GM12878 (cell line): Measurements from ENCODE around the gene PHB1. TPM values are rescaled to one million over a fixed set of nuclear protein-coding genes. Genes with fewer than 3 reads are reported as not detected.

ENCODE experiments used
- ATAC-seq: fragments of 200-7000 bp; cut with Tn5 transposase; 3 replicates; pipeline ENCODE4 v1.9.1; 2020; ENCODE audit warnings: mild to moderate bottlenecking, moderate library complexity
- BruUV-seq: library from RNA; stranded (reverse); fragments of 400-500 nt; replicated peaks from 2 replicates; lab custom pipeline; 2021; lab: Mats Ljungman, UMichigan
- CTCF ChIA-PET: fragments of 300-600 bp; sonication (Branson Sonifier 250); formaldehyde crosslinking; extraction: SDS; loops from one replicate; lab custom pipeline; 2021; ENCODE audit warnings: inconsistent platforms; lab: Yijun Ruan, JAX
- POLR2A ChIA-PET: fragments of 350-600 bp; formaldehyde crosslinking; extraction: SDS; loops from one replicate; lab custom pipeline; 2021; ENCODE audit warnings: inconsistent platforms; lab: Charles Lee
- RAD21 ChIA-PET: fragments of 300-600 bp; sonication (Branson Sonifier 250); formaldehyde crosslinking; loops from one replicate; lab custom pipeline; 2023; ENCODE audit warnings: antibody characterized with exemption; ENCODE audit not compliant: unreplicated experiment; lab: Charles Lee
- SMC1A ChIA-PET: fragments of 300-600 bp; sonication (Branson Sonifier 250); formaldehyde crosslinking; loops from one replicate; lab custom pipeline; 2023; ENCODE audit not compliant: unreplicated experiment, uncharacterized antibody; lab: Charles Lee
- DNase-seq: peaks from one replicate; pipeline ENCODE4 v3.0.0-alpha.2; 2011; ENCODE audit warnings: low read depth, low spot score
- FAIRE-seq: peaks from 3 replicates; lab custom pipeline; 2011; peaks lifted over from hg19 to GRCh38; lab: Jason Lieb, UNC
- H2AFZ ChIP-seq: 2 replicates; pipeline ENCODE4 v1.6.0; 2011; ENCODE audit warnings: low read depth, low read length, control low read depth; ENCODE audit not compliant: control insufficient read depth
- H3K27ac ChIP-seq: 2 replicates; pipeline ENCODE4 v1.5.1; 2011; ENCODE audit warnings: control low read depth; ENCODE audit not compliant: control insufficient read depth, insufficient read depth
- H3K27me3 ChIP-seq, 2 experiments: replicated peaks in 1 of 2; 2 replicates each; pipeline versions ENCODE4 v1.6.0 to v1.6.1; 2011; ENCODE audit warnings: low read length in 1 of 2; ENCODE audit not compliant: control insufficient read depth in 2 of 2, insufficient read depth in 2 of 2
- H3K36me3 ChIP-seq, 2 experiments: 2 replicates each; pipeline ENCODE4 v1.5.1; 2011; ENCODE audit warnings: low read length in 1 of 2; ENCODE audit not compliant: control insufficient read depth in 2 of 2, insufficient read depth in 2 of 2
- H3K4me1 ChIP-seq: 2 replicates; pipeline ENCODE4 v1.6.1; 2011; ENCODE audit warnings: mild to moderate bottlenecking, low read length, moderate library complexity, mixed read lengths; ENCODE audit not compliant: control insufficient read depth, insufficient read depth
- H3K4me2 ChIP-seq: 2 replicates; pipeline ENCODE4 v1.6.0; 2011; ENCODE audit warnings: control low read depth; ENCODE audit not compliant: control insufficient read depth, insufficient read depth
- H3K4me3 ChIP-seq: fragments of 200-600 bp; sonication (generic); 2 replicates; pipeline ENCODE4 v1.5.1; 2016
- H3K79me2 ChIP-seq: 2 replicates; pipeline ENCODE4 v1.6.0; 2011; ENCODE audit warnings: low read length; ENCODE audit not compliant: control insufficient read depth, insufficient read depth
- H3K9ac ChIP-seq: 2 replicates; pipeline ENCODE4 v1.8.0; 2011; ENCODE audit warnings: low read length, control low read depth, mixed read lengths; ENCODE audit not compliant: control insufficient read depth, insufficient read depth
- H3K9me3 ChIP-seq: replicated peaks from 3 replicates; pipeline ENCODE4 v1.5.1; 2011; ENCODE audit warnings: mild to moderate bottlenecking, low read length; ENCODE audit not compliant: control insufficient read depth, insufficient read depth
- H4K20me1 ChIP-seq: 2 replicates; pipeline ENCODE4 v1.6.0; 2011; ENCODE audit not compliant: control insufficient read depth, insufficient read depth
- ATF7 ChIP-seq: fragments of 450-650 bp; IDR thresholded peaks from 2 replicates; pipeline ENCODE4 v1.6.1; 2016; ENCODE audit warnings: low read depth, mild to moderate bottlenecking
- BMI1 ChIP-seq: fragments of 450-650 bp; IDR thresholded peaks from 2 replicates; pipeline ENCODE4 v1.6.1; 2016; ENCODE audit warnings: mild to moderate bottlenecking, moderate library complexity, borderline replicate concordance
- CHD1 ChIP-seq: IDR thresholded peaks from 2 replicates; pipeline ENCODE4 v1.6.1; 2012; ENCODE audit warnings: low read depth, low read length, improper control_type of control experiment
- IRF3 ChIP-seq: fragments of 450-650 bp; IDR thresholded peaks from 2 replicates; pipeline ENCODE4 v1.6.1; 2014; ENCODE audit warnings: mild to moderate bottlenecking
- MYC ChIP-seq: IDR thresholded peaks from 2 replicates; pipeline ENCODE4 v1.6.1; 2011; ENCODE audit warnings: mild to moderate bottlenecking, low read length, moderate library complexity, inconsistent platforms; ENCODE audit not compliant: insufficient read depth, insufficient replicate concordance, insufficient read length, severe bottlenecking
- NFYA ChIP-seq: IDR thresholded peaks from 2 replicates; pipeline ENCODE4 v1.6.1; 2011; ENCODE audit warnings: low read depth, mild to moderate bottlenecking, low read length, improper control_type of control experiment, borderline replicate concordance
- NR2C1 ChIP-seq: fragments of 450-650 bp; IDR thresholded peaks from 2 replicates; pipeline ENCODE4 v1.6.1; 2017; ENCODE audit warnings: antibody characterized with exemption, mild to moderate bottlenecking, moderate library complexity
- SMAD1 ChIP-seq: fragments of 450-650 bp; IDR thresholded peaks from 2 replicates; pipeline ENCODE4 v1.6.1; 2018; ENCODE audit warnings: mild to moderate bottlenecking, low read depth; ENCODE audit not compliant: partially characterized antibody
- SP1 ChIP-seq: IDR thresholded peaks from one replicate; pipeline ENCODE4 v1.6.1; 2011; ENCODE audit warnings: low read depth, low read length
- USF2 ChIP-seq: IDR thresholded peaks from 2 replicates; pipeline ENCODE4 v1.6.1; 2011; ENCODE audit warnings: low read depth, low read length, improper control_type of control experiment, borderline replicate concordance
- ZBTB33 ChIP-seq: fragments of 450-650 bp; IDR thresholded peaks from 2 replicates; pipeline ENCODE4 v1.6.1; 2017; ENCODE audit warnings: mild to moderate bottlenecking
- ZNF217 ChIP-seq: fragments of 450-650 bp; IDR thresholded peaks from 2 replicates; pipeline ENCODE4 v1.6.1; 2017; ENCODE audit warnings: antibody characterized with exemption, mild to moderate bottlenecking
- ZSCAN29 ChIP-seq: fragments of 450-650 bp; IDR thresholded peaks from 2 replicates; pipeline ENCODE4 v1.6.1; 2017; ENCODE audit warnings: mild to moderate bottlenecking, moderate library complexity
- WGBS: methylation state at CpG from one replicate; pipeline ENCODE4 v1.1.6; 2016; ENCODE audit warnings: low lambda C conversion rate; ENCODE audit not compliant: insufficient replicate concordance, insufficient coverage; ENCODE audit errors: missing lambda C conversion rate; 5-methylcytosine and 5-hydroxymethylcytosine counted together
- in situ Hi-C: fragments of 300-500 bp; cut with MboI; formaldehyde crosslinking; loops from 9 replicates; pipeline ENCODE4 v1.14.3; 2018; ENCODE audit warnings: mixed read lengths
- intact Hi-C: fragments of 100-400 bp; cut with micrococcal nuclease; formaldehyde crosslinking; loops from one replicate; pipeline ENCODE4 v1.14.2; 2022; ENCODE audit not compliant: unreplicated experiment
- polyA plus RNA-seq, 11 experiments: library from polyadenylated mRNA; depleted of rRNA in 4 of 11; unstranded in 6 of 11; stranded (reverse) in 5 of 11; fragments of >200 nt; fragmentation: Nextera tagmentation in 4 of 11; fragmentation: Illumina TruSeq in 1 of 11; extraction: Ambion mirVana in 4 of 11; extraction: Trizol in 1 of 11; gene quantifications; 1 replicate in 1 of 11; 2 replicates in 10 of 11; pipeline versions ENCODE4 v1.2.1 to v1.2.3, GENCODE V29; 2011 to 2016; ENCODE audit warnings: inconsistent platforms in 2 of 11, missing spikeins in 2 of 11, low read depth in 1 of 11
- total RNA-seq, 4 experiments: library from RNA; depleted of rRNA in 3 of 4; stranded (reverse); fragments of >200 nt in 3 of 4; fragmentation: Illumina TruSeq in 1 of 4; extraction: Trizol in 1 of 4; gene quantifications; 2 replicates each; pipeline versions ENCODE4 v1.2.1 to v1.2.3, GENCODE V29; 2013 to 2021
- TF ChIP-seq, protein P1 (sequence below): IDR thresholded peaks from 2 replicates; pipeline ENCODE4 v1.6.1; 2012; ENCODE audit warnings: low read depth, low read length, improper control_type of control experiment

Gene PHB1
- total and polyA plus RNA-seq, 10 of the 15 experiments (the other 5 are each of a cell fraction or from before 2014, with no cell fraction given): 117 to 466 (median 248) TPM

GRCh38 chr17:49452661-49453060 lies 38.0 kb upstream of the PHB1 start:
- no TSS peak for BruUV-seq
- no peak for FAIRE-seq

More at GRCh38 chr17:49452661-49453060, 38.0 kb upstream of the PHB1 start:
- WGBS: 74% methylated on average over 5 of the region's 5 CpGs
- ChIA-PET POLR2A (no interaction called here), CTCF (interaction anchor here (0.7 kb wide), 1 partner anchor 774 kb away, joined by 3 read pairs; no protein-coding TSS in a partner anchor), RAD21 (no interaction called here), SMC1A (no interaction called here)
- Histone ChIP-seq H3K79me2 (no peaks in the 10 kb centered on the region), H3K4me2 (no peak overlapping the region), H3K4me1 (no peaks in the 10 kb centered on the region), H3K9ac (no peak overlapping the region), H3K4me3 (no peak overlapping the region), H2AFZ (no peak overlapping the region), H3K9me3 (no peaks in the 10 kb centered on the region), H3K36me3 (no peaks in the 10 kb centered on the region), H4K20me1 (no peaks in the 10 kb centered on the region), H3K27me3 (peaks cover 2 to 3% of the 10 kb centered on the region in 2 experiments; a peak in 2 of 4 replicates), H3K27ac (no peak overlapping the region)
- in situ Hi-C loops: no loop called here
- DNase-seq: no peak
- intact Hi-C loops: no loop called here
- no peak for ATAC-seq
- no peak for TF ChIP-seq NR2C1
- no peak for TF ChIP-seq ZSCAN29
- TF ChIP-seq NFYA: no peak
- no peak for TF ChIP-seq SMAD1
- TF ChIP-seq CHD1: no peak
- TF ChIP-seq MYC: no peak
- TF ChIP-seq ZBTB33: no peak
- TF ChIP-seq, protein P1, sequence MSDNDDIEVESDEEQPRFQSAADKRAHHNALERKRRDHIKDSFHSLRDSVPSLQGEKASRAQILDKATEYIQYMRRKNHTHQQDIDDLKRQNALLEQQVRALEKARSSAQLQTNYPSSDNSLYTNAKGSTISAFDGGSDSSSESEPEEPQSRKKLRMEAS: no peak
- no peak for TF ChIP-seq ZNF217
- no peak for TF ChIP-seq IRF3
- TF ChIP-seq ATF7: no peak
- no peak for TF ChIP-seq USF2
- TF ChIP-seq SP1: no peak
- TF ChIP-seq BMI1: no peak
